OCI-LY3 (cell line): ENCODE measurements around the gene UNC45A.

Source experiments
- H2AFZ ChIP-seq: fragments of 200-600, 300-600 bp; shearing (Covaris generic); 2 replicates; pipeline ENCODE4 v1.6.0; 2014; ENCODE audit warnings: antibody characterized with exemption, low read depth, low read length
- H3K27ac ChIP-seq: fragments of 200-600, 300-600 bp; sonication (generic); 2 replicates; pipeline ENCODE4 v1.5.1; 2014; ENCODE audit warnings: mild to moderate bottlenecking, low read length, moderate library complexity, mixed read lengths
- H3K27me3 ChIP-seq: fragments of 200-600, 300-600 bp; sonication (generic); 2 replicates; pipeline ENCODE4 v1.6.1; 2014; ENCODE audit warnings: low read depth, low read length, mixed read lengths
- H3K36me3 ChIP-seq: fragments of 200-600, 300-600 bp; sonication (generic); replicated peaks from 2 replicates; pipeline ENCODE3; 2014; ENCODE audit warnings: low read depth, low read length, mixed read lengths
- H3K4me1 ChIP-seq: fragments of 300-600, 200-600 bp; sonication (generic); 2 replicates; pipeline ENCODE4 v1.6.1; 2014; ENCODE audit warnings: low read length, mixed read lengths
- H3K4me2 ChIP-seq: fragments of 200-600, 300-600 bp; sonication (generic); 2 replicates; pipeline ENCODE4 v1.6.1; 2014; ENCODE audit warnings: low read length, mixed read lengths
- H3K4me3 ChIP-seq: fragments of 300-600, 200-600 bp; sonication (generic); 2 replicates; pipeline ENCODE4 v1.5.1; 2014; ENCODE audit warnings: antibody characterized with exemption, mild to moderate bottlenecking, low read length, moderate library complexity
- H3K79me2 ChIP-seq: fragments of 300-600, 200-600 bp; shearing (Covaris generic); 2 replicates; pipeline ENCODE4 v1.6.1; 2014; ENCODE audit warnings: mild to moderate bottlenecking, low read length, mixed read lengths
- H3K9ac ChIP-seq: fragments of 300-600, 200-600 bp; shearing (Covaris generic); 2 replicates; pipeline ENCODE4 v1.6.0; 2014; ENCODE audit warnings: mild to moderate bottlenecking, low read length, moderate library complexity
- H3K9me3 ChIP-seq: fragments of 200-600, 300-600 bp; shearing (Covaris generic); 2 replicates; pipeline ENCODE4 v1.6.1; 2014; ENCODE audit warnings: low read length, mixed read lengths; ENCODE audit not compliant: insufficient read depth
- H4K20me1 ChIP-seq: fragments of 200-600, 300-600 bp; sonication (generic); 2 replicates; pipeline ENCODE4 v1.6.1; 2016; ENCODE audit warnings: low read length, mixed read lengths; ENCODE audit not compliant: insufficient read depth
- EZH2phosphoT487 ChIP-seq: fragments of 200-600 bp; shearing (Covaris generic); IDR thresholded peaks from 2 replicates; pipeline ENCODE4 v1.6.1; 2018; ENCODE audit warnings: antibody characterized with exemption, mixed run types, low read depth
- TF ChIP-seq, protein P1 (sequence below): fragments of 200-600, 300-600 bp; sonication (generic); IDR thresholded peaks from 2 replicates; pipeline ENCODE4 v1.5.1; 2014; ENCODE audit warnings: antibody characterized with exemption, low read length, low read depth

UNC45A gene

DNA sequence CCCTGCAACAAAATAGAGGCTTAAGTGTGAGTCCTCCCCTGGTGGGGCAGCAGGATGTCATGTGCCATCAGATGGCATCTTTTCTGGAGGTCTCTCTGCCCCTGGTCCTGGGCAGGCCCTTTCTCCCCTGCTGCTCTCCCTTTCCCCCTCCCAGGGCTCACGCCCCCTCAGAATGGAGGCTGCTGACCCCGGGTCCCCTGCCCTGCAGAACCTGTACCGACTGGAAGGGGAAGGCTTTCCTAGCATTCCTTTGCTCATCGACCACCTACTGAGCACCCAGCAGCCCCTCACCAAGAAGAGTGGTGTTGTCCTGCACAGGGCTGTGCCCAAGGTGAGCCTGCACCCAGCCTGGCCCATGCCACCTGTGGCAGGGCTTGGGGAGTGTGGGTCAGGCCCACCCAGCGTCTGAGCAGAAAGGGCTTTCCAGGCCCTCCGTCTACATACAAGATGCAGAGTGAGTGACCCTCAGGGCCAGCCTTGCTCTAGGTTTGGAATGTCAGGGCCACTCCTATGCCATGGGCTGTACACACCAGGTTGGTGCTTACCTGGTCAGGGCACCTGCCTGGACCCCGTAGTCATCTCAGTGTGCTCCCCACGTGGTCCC, 43.6 kb upstream of the UNC45A start:
- Histone ChIP-seq H2AFZ (no peak overlapping the region), H3K27me3 (no peaks in the 10 kb centered on the region), H3K36me3 (peaks cover 5% of the 10 kb centered on the region), H3K9ac (no peak overlapping the region), H3K4me2 (no peak overlapping the region), H4K20me1 (no peaks in the 10 kb centered on the region), H3K27ac (no peak overlapping the region), H3K4me3 (no peak overlapping the region), H3K79me2 (peaks cover 10% of the 10 kb centered on the region), H3K4me1 (peaks cover 11% of the 10 kb centered on the region), H3K9me3 (no peaks in the 10 kb centered on the region)
- TF ChIP-seq EZH2phosphoT487, result no peak
- TF ChIP-seq, protein P1, sequence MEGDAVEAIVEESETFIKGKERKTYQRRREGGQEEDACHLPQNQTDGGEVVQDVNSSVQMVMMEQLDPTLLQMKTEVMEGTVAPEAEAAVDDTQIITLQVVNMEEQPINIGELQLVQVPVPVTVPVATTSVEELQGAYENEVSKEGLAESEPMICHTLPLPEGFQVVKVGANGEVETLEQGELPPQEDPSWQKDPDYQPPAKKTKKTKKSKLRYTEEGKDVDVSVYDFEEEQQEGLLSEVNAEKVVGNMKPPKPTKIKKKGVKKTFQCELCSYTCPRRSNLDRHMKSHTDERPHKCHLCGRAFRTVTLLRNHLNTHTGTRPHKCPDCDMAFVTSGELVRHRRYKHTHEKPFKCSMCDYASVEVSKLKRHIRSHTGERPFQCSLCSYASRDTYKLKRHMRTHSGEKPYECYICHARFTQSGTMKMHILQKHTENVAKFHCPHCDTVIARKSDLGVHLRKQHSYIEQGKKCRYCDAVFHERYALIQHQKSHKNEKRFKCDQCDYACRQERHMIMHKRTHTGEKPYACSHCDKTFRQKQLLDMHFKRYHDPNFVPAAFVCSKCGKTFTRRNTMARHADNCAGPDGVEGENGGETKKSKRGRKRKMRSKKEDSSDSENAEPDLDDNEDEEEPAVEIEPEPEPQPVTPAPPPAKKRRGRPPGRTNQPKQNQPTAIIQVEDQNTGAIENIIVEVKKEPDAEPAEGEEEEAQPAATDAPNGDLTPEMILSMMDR, result no peak

DNA sequence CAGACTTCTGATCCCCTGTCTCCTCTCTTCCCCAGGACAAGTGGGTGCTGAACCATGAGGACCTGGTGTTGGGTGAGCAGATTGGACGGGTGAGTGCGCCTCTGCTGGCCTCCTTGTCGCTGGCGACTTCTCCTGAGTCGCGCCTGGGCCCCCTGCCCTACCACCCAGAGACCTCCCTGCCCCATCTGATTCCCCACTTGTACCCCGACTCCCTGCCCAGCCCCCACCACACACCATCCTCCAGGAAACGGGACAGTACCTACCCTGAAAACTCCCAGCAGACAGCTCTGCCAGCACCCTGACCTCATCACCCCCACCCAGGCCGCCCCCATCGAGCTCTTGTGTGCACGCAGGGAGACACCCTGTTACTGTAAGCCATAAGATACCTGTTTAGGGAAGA, 43.1 kb upstream of the UNC45A start:
- Histone ChIP-seq H3K36me3 (peaks cover 5% of the 10 kb centered on the region), H3K27me3 (no peaks in the 10 kb centered on the region), H3K4me3 (no peak overlapping the region), H3K9me3 (no peaks in the 10 kb centered on the region), H3K27ac (no peak overlapping the region), H3K79me2 (peaks cover 10% of the 10 kb centered on the region), H3K4me1 (peaks cover 17% of the 10 kb centered on the region), H3K9ac (no peak overlapping the region), H3K4me2 (no peak overlapping the region), H4K20me1 (no peaks in the 10 kb centered on the region), H2AFZ (no peak overlapping the region)
- TF ChIP-seq, protein P1, result no peak
- no peak for TF ChIP-seq EZH2phosphoT487

DNA sequence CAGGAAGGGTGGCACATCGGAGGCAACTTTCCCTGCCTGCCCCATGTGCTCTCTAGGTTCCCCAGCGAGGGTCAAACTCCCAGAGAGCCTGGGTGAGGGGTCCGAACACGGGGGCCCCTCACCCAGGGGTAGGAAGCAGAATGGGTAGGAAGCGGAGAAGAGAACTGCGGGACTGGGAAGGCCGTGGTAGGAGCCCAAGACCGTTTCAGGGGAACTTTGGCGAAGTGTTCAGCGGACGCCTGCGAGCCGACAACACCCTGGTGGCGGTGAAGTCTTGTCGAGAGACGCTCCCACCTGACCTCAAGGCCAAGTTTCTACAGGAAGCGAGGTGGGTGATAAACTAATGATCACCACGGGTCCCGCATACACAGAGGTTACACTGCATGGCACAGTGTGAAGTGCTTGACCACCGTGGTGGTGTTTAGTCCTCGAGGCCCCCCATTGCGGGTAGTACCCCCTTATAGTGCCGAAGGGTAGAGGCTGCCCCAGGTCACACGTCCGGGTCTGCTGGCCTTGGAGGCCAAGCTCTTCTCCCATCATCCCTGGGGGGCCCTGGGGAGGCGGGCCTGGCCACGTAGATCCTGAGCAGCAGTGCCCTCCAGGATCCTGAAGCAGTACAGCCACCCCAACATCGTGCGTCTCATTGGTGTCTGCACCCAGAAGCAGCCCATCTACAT, 42.4 kb upstream of the UNC45A start:
- no peaks in the 10 kb centered on the region for H3K9me3 ChIP-seq
- peak overlapping the region; percentile 99 for H3K4me3 ChIP-seq
- no peak overlapping the region for H3K9ac ChIP-seq
- peaks cover 21% of the 10 kb centered on the region for H3K4me1 ChIP-seq
- peak overlapping the region; percentile 98 for H3K4me2 ChIP-seq
- TF ChIP-seq, protein P1, result no peak
- no peak for TF ChIP-seq EZH2phosphoT487
- H4K20me1 ChIP-seq, result no peaks in the 10 kb centered on the region
- H3K79me2 ChIP-seq, result peaks cover 10% of the 10 kb centered on the region
- peaks cover 5% of the 10 kb centered on the region for H3K36me3 ChIP-seq
- peak overlapping the region; percentile 98 for H2AFZ ChIP-seq
- no peaks in the 10 kb centered on the region for H3K27me3 ChIP-seq
- no peak overlapping the region for H3K27ac ChIP-seq

- Histone ChIP-seq H3K4me3 (peak overlapping the region; percentile 99), H3K36me3 (peaks cover 5% of the 10 kb centered on the region)
Measured at GRCh38 chr15:90893175-90894090, 41.7 kb upstream of the UNC45A start.

More at GRCh38 chr15:90893175-90894090, 41.7 kb upstream of the UNC45A start:
- TF ChIP-seq, protein P1, result peak; percentile 90
- no peak for TF ChIP-seq EZH2phosphoT487
- Histone ChIP-seq H3K9me3 (no peaks in the 10 kb centered on the region), H3K27ac (no peak overlapping the region), H3K9ac (peak overlapping the region; percentile 86), H2AFZ (peak overlapping the region; percentile 98), H4K20me1 (no peaks in the 10 kb centered on the region), H3K27me3 (no peaks in the 10 kb centered on the region), H3K4me2 (peak overlapping the region; percentile 98), H3K4me1 (peaks cover 21% of the 10 kb centered on the region), H3K79me2 (peaks cover 10% of the 10 kb centered on the region)
